Occipital lobe (tissue), 2 donors: Measurements from ENCODE around the gene FAR2. TPM values are rescaled to one million over a fixed set of nuclear protein-coding genes. Genes with fewer than 3 reads are reported as not detected.
"Not testable (repeated sequence)": the region's sequence is repeated elsewhere in the genome, so short reads cannot be mapped to it uniquely, and the experiment has no call there.

ENCODE experiments used
- DNase-seq: peaks from one replicate; lab custom pipeline; 2025; lab: John Stamatoyannopoulos, UW
- total RNA-seq: library from RNA; depleted of rRNA; stranded (reverse); fragments of >200 nt; gene quantifications from one replicate; pipeline ENCODE4 v1.2.3, GENCODE V29; 2014

Gene FAR2
- total RNA-seq, result 62.2 TPM

DNA sequence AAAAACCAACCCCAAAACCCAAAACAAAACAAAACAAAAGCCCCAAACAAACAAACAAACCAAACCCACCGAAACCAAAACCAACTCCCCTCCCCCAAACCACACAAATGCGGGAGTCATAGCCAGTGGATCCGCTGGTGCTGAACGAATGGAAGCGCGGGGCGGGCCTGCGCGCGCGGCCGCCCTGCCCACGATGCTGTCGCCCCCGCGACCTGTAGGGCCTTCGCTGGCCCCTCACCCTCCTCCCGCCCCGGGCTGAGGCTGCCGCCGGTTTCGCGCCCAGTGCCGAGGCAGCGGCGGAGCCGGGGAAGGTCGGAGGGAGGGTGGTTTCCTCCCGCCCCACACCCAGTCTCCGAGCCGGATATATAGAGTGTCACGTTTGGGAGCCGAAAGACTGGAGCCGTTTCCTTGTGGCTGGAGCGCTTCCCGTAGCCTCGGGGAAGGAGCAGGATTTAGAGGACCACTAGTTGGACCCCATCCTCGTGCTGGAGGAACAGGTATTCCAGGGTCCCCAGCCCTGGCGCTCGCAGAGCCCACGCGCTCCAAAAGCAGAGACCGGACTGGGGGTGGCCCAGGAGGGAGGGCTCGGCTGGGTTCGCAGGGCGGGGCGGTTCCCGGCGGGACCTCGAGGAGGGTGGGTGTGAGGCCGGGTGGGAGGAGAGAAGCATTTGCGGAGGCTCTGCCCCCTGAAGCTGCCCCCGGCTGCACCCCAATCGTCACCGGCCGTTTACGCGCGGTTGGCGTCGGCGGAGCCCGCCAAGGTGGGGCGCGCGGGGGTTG lies at the start of gene FAR2:
FAR2 (plus strand) TSS at position 368 of the 780 bp plus-strand sequence. CDS start 121,172 bp downstream, outside the sequence.
- peak; percentile 56 for DNase-seq

DNA sequence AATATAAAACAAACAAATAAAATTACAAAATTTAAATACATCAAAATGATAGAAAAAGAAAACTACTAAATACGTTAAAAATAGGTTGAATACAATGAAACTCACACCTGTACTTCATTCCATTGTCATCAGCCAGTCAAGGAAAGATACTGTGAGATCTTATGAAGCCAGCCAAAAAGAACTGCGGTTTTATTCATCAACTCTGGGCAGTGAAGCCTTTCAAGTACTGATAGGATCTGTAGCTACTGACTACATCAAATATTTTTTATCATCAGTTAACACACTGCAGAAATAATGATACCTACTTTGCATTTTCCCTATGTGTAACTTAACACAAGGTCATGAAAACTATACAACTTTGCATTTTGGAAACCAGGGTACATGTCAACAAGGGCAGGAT lies 46.3 kb upstream of the FAR2 start:
- DNase-seq, result no peak

- no peak for DNase-seq
Measured at GRCh38 chr12:29103539-29103974, 45.5 kb upstream of the FAR2 start.

DNA sequence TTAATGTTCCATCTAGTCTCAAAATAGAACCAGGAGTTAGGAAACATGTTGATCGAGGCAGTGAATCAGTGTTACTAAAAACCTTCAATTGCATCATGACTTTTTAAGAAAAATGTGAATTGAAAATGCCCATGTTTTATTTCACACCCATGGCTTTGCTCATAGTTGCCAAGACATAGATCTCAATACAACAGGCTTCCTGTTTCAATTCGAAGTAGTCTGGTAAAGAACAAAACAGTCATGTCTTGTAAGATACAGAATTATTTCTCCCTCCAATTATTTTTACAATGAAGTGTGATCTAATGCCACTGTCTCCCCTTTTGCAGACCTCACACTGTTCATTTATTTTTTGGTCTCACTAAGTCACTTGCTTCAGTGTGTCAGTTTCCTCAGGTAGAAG lies 44.6 kb upstream of the FAR2 start:
- DNase-seq, result no peak

DNA sequence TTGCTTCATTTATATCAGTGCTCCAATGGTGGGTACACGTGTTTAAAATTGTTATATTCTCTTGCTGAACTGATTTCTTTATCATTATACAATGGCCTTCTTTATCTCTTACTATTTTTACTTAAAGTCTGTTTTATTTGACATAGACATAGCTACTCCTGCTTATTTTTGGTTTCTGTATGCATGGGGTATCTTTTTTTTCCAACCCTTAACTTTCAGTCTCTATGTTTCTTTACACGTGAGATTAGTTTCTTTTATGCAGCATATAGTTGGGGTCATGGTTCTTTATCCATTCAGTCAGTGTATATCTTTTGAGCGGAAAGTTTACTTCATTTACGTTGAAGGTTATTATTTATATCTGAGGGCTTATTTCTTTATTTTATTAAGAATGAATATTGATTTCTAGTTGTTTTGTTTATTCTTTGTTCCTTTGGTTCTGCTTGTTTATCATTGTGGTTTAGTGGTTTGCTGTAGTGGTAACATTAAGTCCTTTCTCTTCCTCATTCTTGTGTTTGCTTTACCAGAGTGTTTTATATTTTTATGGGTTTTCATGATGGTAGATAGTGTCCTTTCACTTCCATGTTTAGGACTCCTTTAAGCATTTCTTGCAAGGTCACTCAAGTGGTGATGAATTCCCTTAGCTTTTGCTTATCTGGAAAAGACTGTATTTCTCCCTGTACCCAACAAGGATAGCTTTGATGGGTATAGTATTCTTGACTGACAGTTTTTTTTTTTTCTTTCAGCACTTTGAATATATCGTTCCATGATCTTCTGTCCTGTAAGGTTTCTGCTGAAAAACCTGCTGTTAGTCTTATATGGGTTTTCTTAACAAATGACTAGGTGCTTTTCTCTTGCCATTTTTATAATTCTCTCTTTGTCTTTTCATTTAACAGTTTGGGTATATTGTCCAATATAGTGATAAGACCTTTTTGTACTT lies 38.3 kb upstream of the FAR2 start:
- DNase-seq, result no peak

GRCh38 chr12:29113101-29113500 lies 36.0 kb upstream of the FAR2 start:
- no peak for DNase-seq

- no peak for DNase-seq
Measured at GRCh38 chr12:29116414-29116813, 32.7 kb upstream of the FAR2 start.

GRCh38 chr12:29131539-29131938 lies 17.5 kb upstream of the FAR2 start:
- DNase-seq, result no peak

DNA sequence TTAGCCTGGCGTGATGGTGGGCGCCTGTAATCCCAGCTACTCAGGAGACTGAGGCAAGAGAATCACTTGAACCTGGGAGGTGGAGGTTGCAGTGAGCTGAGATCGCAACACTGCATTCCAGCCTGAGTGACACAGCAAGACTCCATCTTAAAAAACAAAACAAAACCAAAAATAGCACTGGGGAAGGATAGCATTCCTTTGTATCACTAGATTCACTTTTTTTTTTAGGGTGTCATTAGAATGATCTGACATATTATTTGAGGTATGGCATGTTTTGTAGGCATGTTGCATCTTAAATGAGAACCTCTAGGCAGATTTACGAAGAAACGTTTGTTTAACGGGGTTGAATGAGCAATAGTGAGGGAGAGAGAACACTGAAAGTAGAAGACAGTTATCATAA lies 16.8 kb upstream of the FAR2 start:
- DNase-seq, result no peak

DNA sequence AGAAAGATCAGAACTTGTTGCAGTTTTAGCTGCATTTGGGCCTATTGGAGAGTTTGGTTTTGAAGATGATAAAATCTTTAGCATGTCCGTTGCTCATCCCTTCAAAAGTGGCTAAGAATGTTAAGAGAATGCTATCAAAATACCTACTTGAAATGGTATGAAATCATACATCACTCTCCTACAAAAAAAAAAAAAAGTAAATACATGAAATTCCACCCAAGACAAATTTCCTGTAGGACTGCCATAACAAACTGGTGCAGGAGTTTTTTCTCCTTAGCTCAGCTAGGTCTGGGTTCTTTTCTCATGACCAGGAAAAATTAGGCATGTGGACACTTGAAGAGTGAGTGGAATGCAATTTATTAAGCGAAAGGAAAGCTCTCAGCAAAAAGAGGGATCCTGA lies 15.9 kb upstream of the FAR2 start:
- DNase-seq, result no peak

DNA sequence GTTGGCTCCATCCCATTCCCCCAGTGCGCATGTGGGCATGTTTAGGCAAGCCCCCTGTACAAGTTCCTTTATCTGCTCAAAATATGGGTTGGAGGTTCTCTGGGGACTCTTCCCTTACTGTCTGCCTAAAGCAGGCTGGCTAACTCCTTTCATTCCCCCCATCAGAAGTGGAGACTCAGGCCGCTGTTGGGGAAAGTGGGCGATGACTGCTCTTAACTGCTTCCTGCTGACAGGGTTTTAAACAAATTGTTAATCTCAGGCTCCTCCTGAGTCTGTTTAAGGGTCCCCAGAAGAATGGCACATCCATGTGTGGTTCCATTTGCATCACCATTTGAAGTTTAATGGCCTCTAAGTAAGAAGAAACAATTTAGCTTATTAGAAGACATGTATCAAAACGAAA lies 15.4 kb upstream of the FAR2 start:
- no peak for DNase-seq

GRCh38 chr12:29138256-29138655 lies 10.8 kb upstream of the FAR2 start:
- DNase-seq, result not testable (repeated sequence)

DNA sequence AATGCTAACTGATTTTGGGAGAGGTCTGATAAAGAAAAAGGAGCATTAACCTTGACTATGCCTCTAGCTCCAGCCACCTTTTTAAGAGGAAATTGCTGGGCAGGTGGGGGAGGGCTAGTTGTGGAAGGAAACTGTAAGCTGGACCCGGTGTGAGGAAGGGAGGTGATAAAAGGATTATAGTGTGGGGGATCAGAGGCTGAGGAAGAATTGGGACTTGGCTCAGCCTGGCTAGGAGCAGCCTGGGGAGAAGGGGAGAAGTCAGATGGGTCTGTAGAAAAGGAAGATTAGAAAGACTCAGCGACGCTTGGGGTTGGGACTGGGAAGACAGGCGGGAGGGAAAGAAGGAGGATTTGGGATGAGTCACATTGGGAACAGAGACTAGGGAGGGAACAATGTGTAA lies 10.2 kb upstream of the FAR2 start:
- DNase-seq, result not testable (repeated sequence)

GRCh38 chr12:29145372-29146170 lies 3.5 kb upstream of the FAR2 start:
- no peak for DNase-seq

GRCh38 chr12:29146196-29146595 lies 2.9 kb upstream of the FAR2 start:
- DNase-seq, result no peak

- no peak for DNase-seq
Measured at GRCh38 chr12:29147731-29148595, 1.1 kb upstream of the FAR2 start.

- no peak for DNase-seq
Measured at GRCh38 chr12:29148596-29148910, 525 bp upstream of the FAR2 start.

- no peak for DNase-seq
Measured at GRCh38 chr12:29149691-29150281, 708 bp downstream of the FAR2 start.

DNA sequence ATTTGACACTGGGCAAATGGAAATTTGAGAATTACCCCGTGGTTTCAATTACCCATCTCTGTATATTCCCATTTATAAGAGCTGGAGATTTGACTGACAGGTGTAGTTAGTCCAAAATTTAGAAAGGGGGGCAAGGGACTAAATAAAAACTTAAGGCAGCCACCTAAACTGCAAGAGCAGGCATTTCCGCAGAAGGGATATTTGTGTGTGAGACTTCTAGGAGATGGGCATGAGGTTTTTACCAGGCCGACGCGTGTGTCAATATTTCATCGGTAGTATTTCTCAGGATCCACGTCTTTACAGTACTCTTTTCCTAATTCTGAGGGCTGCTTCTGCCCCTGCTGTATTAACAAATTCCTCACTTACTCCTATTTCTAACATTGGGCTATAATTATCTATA lies 1.4 kb downstream of the FAR2 start:
- DNase-seq, result no peak

- DNase-seq, result no peak
Measured at GRCh38 chr12:29152223-29152868, 3.3 kb downstream of the FAR2 start.
